HL-60/S4 treated with retinoic acid at 250 ng/mL for 4 days and 3 days (cell line): ENCODE results near the gene DECR2.

ENCODE experiments used
- in situ Hi-C: fragments of 300-500 bp; cut with MboI; formaldehyde crosslinking; loops from 2 replicates; pipeline ENCODE4 v1.7.0; 2022; ENCODE audit warnings: low sequenced_read_pairs

Gene DECR2

GRCh38 chr16:440627-441026 lies 38.9 kb downstream of the DECR2 start:
- in situ Hi-C loops, result no loop called here

GRCh38 chr16:441447-441846 lies 39.8 kb downstream of the DECR2 start:
- in situ Hi-C loops, result no loop called here

- in situ Hi-C loops, result no loop called here
Observed at GRCh38 chr16:442976-443375, 41.3 kb downstream of the DECR2 start.

- in situ Hi-C loops, result no loop called here
Observed at GRCh38 chr16:444027-444426, 42.3 kb downstream of the DECR2 start.

- in situ Hi-C loops, result no loop called here
Observed at GRCh38 chr16:445566-445965, 43.9 kb downstream of the DECR2 start.

- in situ Hi-C loops, result no loop called here
Observed at GRCh38 chr16:450385-450784, 48.7 kb downstream of the DECR2 start.

- in situ Hi-C loops, result no loop called here
Observed at GRCh38 chr16:450785-451512, 49.3 kb downstream of the DECR2 start.

- in situ Hi-C loops, result no loop called here
Observed at GRCh38 chr16:454397-454940, 52.8 kb downstream of the DECR2 start.

GRCh38 chr16:455453-455852 lies 53.8 kb downstream of the DECR2 start:
- in situ Hi-C loops, result no loop called here

GRCh38 chr16:456891-457483 lies 55.3 kb downstream of the DECR2 start:
- in situ Hi-C loops, result no loop called here

GRCh38 chr16:457732-458400 lies 56.2 kb downstream of the DECR2 start:
- in situ Hi-C loops, result no loop called here

GRCh38 chr16:459761-460160 lies 58.1 kb downstream of the DECR2 start:
- in situ Hi-C loops, result no loop called here

- in situ Hi-C loops, result no loop called here
Observed at GRCh38 chr16:460787-461186, 59.1 kb downstream of the DECR2 start.
